A673 (cell line): Measurements from ENCODE around the gene ZNF41. TPM values are rescaled to one million over a fixed set of nuclear protein-coding genes. Genes with fewer than 3 reads are reported as not detected.

ENCODE experiments used
- BruUV-seq: library from RNA; stranded (reverse); fragments of 400-500 nt; replicated peaks from 2 replicates; lab custom pipeline; 2021; lab: Mats Ljungman, UMichigan
- CTCF ChIA-PET: fragments of 300-600 bp; sonication (Branson Sonifier 250); formaldehyde crosslinking; loops from one replicate; lab custom pipeline; 2022; ENCODE audit warnings: antibody characterized with exemption; lab: Charles Lee
- POLR2A ChIA-PET: fragments of 300-600 bp; sonication (Branson Sonifier 250); formaldehyde crosslinking; loops from one replicate; lab custom pipeline; 2022; ENCODE audit warnings: antibody characterized with exemption; ENCODE audit not compliant: low non-redundant PET; lab: Charles Lee
- DNase-seq: peaks from one replicate; pipeline ENCODE4 v3.0.0-alpha.2; 2015; ENCODE audit warnings: low spot score
- H3K27ac ChIP-seq: fragments of 200-600 bp; sonication (generic); 2 replicates; pipeline ENCODE4 v1.5.1; 2016; ENCODE audit warnings: mixed run types, low read depth, mild to moderate bottlenecking, mixed read lengths, antibody characterized with exemption, low read length; ENCODE audit not compliant: poor library complexity, severe bottlenecking
- H3K27me3 ChIP-seq: fragments of 200-600 bp; sonication (generic); replicated peaks from 2 replicates; pipeline ENCODE4 v1.6.1; 2017; ENCODE audit warnings: mixed run types, low read depth, mild to moderate bottlenecking, mixed read lengths, antibody characterized with exemption, low read length; ENCODE audit not compliant: insufficient read depth, poor library complexity
- H3K36me3 ChIP-seq: fragments of 200-600 bp; sonication (generic); 2 replicates; pipeline ENCODE4 v1.6.1; 2016; ENCODE audit warnings: mixed run types, mild to moderate bottlenecking, mixed read lengths, antibody characterized with exemption, low read length; ENCODE audit not compliant: insufficient read depth, poor library complexity, severe bottlenecking
- H3K4me1 ChIP-seq: fragments of 200-600 bp; sonication (generic); 2 replicates; pipeline ENCODE4 v1.6.1; 2017; ENCODE audit warnings: mixed run types, mild to moderate bottlenecking, mixed read lengths, antibody characterized with exemption, low read length; ENCODE audit not compliant: insufficient read depth, poor library complexity, severe bottlenecking
- H3K4me3 ChIP-seq: fragments of 200-600 bp; sonication (generic); 2 replicates; pipeline ENCODE4 v1.5.1; 2016; ENCODE audit warnings: low read depth, mixed run types, mild to moderate bottlenecking, mixed read lengths, low read length; ENCODE audit not compliant: poor library complexity, severe bottlenecking
- H3K9me3 ChIP-seq: fragments of 200-600 bp; sonication (generic); 2 replicates; pipeline ENCODE4 v1.6.1; 2016; ENCODE audit warnings: mixed run types, low read depth, mild to moderate bottlenecking, mixed read lengths, antibody characterized with exemption, low read length; ENCODE audit not compliant: poor library complexity, severe bottlenecking
- EZH2 ChIP-seq: fragments of 200-600 bp; sonication (generic); IDR thresholded peaks from 2 replicates; pipeline ENCODE4 v1.6.1; 2017; ENCODE audit warnings: borderline replicate concordance, low read depth, mild to moderate bottlenecking, mixed read lengths, antibody characterized with exemption, low read length; ENCODE audit not compliant: poor library complexity, severe bottlenecking
- intact Hi-C: fragments of 100-400 bp; cut with micrococcal nuclease; formaldehyde crosslinking; loops from one replicate; pipeline ENCODE4 v1.10.0; 2022; ENCODE audit not compliant: unreplicated experiment
- total RNA-seq: library from RNA; stranded (reverse); gene quantifications from 2 replicates; pipeline ENCODE4 v1.2.3, GENCODE V29; 2021
- TF ChIP-seq, protein P1 (sequence below): fragments of 300-800, 200-600 bp; sonication (generic); conservative IDR thresholded peaks from 2 replicates; pipeline ENCODE4 v1.5.1; 2017; ENCODE audit warnings: low read depth, mild to moderate bottlenecking, antibody characterized with exemption, low read length, moderate library complexity, mixed read lengths

Gene ZNF41
- total RNA-seq, 1 experiment from 2014 or later, result 6.4 TPM

DNA sequence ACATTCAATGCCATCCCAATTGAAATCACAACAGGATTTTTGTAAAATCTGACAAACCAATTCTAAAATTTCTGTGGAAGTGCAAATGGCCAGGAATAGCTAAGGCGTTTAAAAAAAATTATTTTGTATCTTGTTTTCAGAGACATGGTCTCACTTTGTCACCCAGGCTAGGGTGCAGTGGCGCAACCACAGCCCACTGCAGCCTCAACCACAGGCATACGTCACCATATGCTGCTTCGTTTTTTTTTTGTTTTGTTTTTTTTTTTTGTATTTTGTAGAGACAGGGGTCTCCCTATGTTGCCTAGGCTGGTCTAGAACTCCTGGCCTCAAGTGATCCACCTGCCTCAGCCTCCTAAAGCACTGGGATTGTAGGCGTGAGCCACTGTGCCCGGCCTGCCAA, 24.5 kb downstream of the ZNF41 start:
- TF ChIP-seq, protein P1, sequence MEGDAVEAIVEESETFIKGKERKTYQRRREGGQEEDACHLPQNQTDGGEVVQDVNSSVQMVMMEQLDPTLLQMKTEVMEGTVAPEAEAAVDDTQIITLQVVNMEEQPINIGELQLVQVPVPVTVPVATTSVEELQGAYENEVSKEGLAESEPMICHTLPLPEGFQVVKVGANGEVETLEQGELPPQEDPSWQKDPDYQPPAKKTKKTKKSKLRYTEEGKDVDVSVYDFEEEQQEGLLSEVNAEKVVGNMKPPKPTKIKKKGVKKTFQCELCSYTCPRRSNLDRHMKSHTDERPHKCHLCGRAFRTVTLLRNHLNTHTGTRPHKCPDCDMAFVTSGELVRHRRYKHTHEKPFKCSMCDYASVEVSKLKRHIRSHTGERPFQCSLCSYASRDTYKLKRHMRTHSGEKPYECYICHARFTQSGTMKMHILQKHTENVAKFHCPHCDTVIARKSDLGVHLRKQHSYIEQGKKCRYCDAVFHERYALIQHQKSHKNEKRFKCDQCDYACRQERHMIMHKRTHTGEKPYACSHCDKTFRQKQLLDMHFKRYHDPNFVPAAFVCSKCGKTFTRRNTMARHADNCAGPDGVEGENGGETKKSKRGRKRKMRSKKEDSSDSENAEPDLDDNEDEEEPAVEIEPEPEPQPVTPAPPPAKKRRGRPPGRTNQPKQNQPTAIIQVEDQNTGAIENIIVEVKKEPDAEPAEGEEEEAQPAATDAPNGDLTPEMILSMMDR, result no peak
- TF ChIP-seq EZH2, result no peak
- ChIA-PET POLR2A (no interaction called here), CTCF (no interaction called here)
- intact Hi-C loops, result no loop called here
- H3K9me3 ChIP-seq, result peaks cover 3% of the 10 kb centered on the region
- H3K27ac ChIP-seq, result no peak overlapping the region
- H3K27me3 ChIP-seq, result no peaks in the 10 kb centered on the region
- DNase-seq, result no peak
- no peaks in the 10 kb centered on the region for H3K4me1 ChIP-seq
- H3K36me3 ChIP-seq, result no peaks in the 10 kb centered on the region
- no TSS peak for BruUV-seq
- H3K4me3 ChIP-seq, result no peak overlapping the region

DNA sequence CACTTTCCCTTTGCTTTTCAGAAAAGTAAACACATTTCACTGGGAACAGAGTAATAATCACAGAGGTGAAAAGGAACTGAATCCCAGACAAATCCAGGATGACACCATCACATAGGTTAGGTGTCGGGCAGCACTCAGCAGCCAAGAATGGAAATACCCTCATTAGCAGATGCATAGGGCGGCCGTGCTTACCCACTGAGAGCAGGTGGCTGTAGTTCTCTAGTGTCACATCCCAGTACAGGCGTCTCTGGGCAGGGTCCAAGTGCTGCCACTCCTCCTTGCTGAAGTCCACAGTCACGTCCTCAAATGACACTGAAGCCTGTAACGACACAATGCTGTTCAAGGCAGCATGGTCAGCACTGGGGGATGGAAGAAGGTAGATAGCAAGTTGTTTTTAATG, 26.9 kb downstream of the ZNF41 start:
- TF ChIP-seq, protein P1, result no peak
- TF ChIP-seq EZH2, result no peak
- intact Hi-C loops, result no loop called here
- BruUV-seq, result no TSS peak
- Histone ChIP-seq H3K27me3 (no peaks in the 10 kb centered on the region), H3K4me3 (no peak overlapping the region), H3K36me3 (peaks cover 5% of the 10 kb centered on the region), H3K9me3 (peaks cover 8% of the 10 kb centered on the region), H3K27ac (no peak overlapping the region), H3K4me1 (no peaks in the 10 kb centered on the region)
- DNase-seq, result no peak
- ChIA-PET CTCF (no interaction called here), POLR2A (no interaction called here)

DNA sequence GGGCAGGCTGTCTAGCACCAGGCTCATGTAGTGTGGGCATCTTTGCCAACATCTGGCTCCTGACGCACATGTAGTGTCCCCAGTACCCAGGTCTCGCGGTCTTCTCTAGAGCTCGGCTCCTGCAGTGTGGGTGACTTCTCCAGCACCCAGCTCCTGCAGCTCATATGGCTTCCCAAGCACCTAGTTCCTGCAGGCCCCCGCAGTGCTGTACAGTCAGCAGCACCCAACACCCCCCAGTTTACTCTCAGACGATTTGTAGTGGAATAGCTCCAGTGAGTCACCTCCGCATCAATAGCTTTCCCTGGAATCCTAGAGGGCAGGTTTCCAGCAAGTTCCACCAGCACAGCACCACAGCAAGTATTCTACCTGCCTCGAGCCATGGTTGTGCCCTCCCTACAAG, 30.9 kb downstream of the ZNF41 start:
- no TSS peak for BruUV-seq
- H3K27me3 ChIP-seq, result no peaks in the 10 kb centered on the region
- TF ChIP-seq EZH2, result no peak
- TF ChIP-seq, protein P1, result no peak
- DNase-seq, result no peak
- CTCF ChIA-PET, result no interaction called here
- H3K4me3 ChIP-seq, result no peak overlapping the region
- H3K27ac ChIP-seq, result no peak overlapping the region
- intact Hi-C loops, result no loop called here
- POLR2A ChIA-PET, result interaction anchor here (0.6 kb wide), 1 partner anchor 404 kb away, joined by 3 read pairs; no protein-coding TSS in a partner anchor
- no peaks in the 10 kb centered on the region for H3K4me1 ChIP-seq
- peaks cover 33% of the 10 kb centered on the region for H3K9me3 ChIP-seq
- H3K36me3 ChIP-seq, result peaks cover 31% of the 10 kb centered on the region
